GM12878 (cell line): ENCODE data around the gene ERC1. TPM values are rescaled to one million over a fixed set of nuclear protein-coding genes. Genes with fewer than 3 reads are reported as not detected.

Experiments
- ATAC-seq: fragments of 200-7000 bp; cut with Tn5 transposase; 3 replicates; pipeline ENCODE4 v1.9.1; 2020; ENCODE audit warnings: mild to moderate bottlenecking, moderate library complexity
- BruUV-seq: library from RNA; stranded (reverse); fragments of 400-500 nt; replicated peaks from 2 replicates; lab custom pipeline; 2021; lab: Mats Ljungman, UMichigan
- CTCF ChIA-PET: fragments of 300-600 bp; sonication (Branson Sonifier 250); formaldehyde crosslinking; extraction: SDS; loops from one replicate; lab custom pipeline; 2021; ENCODE audit warnings: inconsistent platforms; lab: Yijun Ruan, JAX
- POLR2A ChIA-PET: fragments of 350-600 bp; formaldehyde crosslinking; extraction: SDS; loops from one replicate; lab custom pipeline; 2021; ENCODE audit warnings: inconsistent platforms; lab: Charles Lee
- RAD21 ChIA-PET: fragments of 300-600 bp; sonication (Branson Sonifier 250); formaldehyde crosslinking; loops from one replicate; lab custom pipeline; 2023; ENCODE audit warnings: antibody characterized with exemption; ENCODE audit not compliant: unreplicated experiment; lab: Charles Lee
- SMC1A ChIA-PET: fragments of 300-600 bp; sonication (Branson Sonifier 250); formaldehyde crosslinking; loops from one replicate; lab custom pipeline; 2023; ENCODE audit not compliant: unreplicated experiment, uncharacterized antibody; lab: Charles Lee
- DNase-seq: peaks from one replicate; pipeline ENCODE4 v3.0.0-alpha.2; 2011; ENCODE audit warnings: low read depth, low spot score
- FAIRE-seq: peaks from 3 replicates; lab custom pipeline; 2011; peaks lifted over from hg19 to GRCh38; lab: Jason Lieb, UNC
- H2AFZ ChIP-seq: 2 replicates; pipeline ENCODE4 v1.6.0; 2011; ENCODE audit warnings: low read depth, low read length, control low read depth; ENCODE audit not compliant: control insufficient read depth
- H3K27ac ChIP-seq: 2 replicates; pipeline ENCODE4 v1.5.1; 2011; ENCODE audit warnings: control low read depth; ENCODE audit not compliant: control insufficient read depth, insufficient read depth
- H3K27me3 ChIP-seq, 2 experiments: replicated peaks in 1 of 2; 2 replicates each; pipeline versions ENCODE4 v1.6.0 to v1.6.1; 2011; ENCODE audit warnings: low read length in 1 of 2; ENCODE audit not compliant: control insufficient read depth in 2 of 2, insufficient read depth in 2 of 2
- H3K36me3 ChIP-seq, 2 experiments: 2 replicates each; pipeline ENCODE4 v1.5.1; 2011; ENCODE audit warnings: low read length in 1 of 2; ENCODE audit not compliant: control insufficient read depth in 2 of 2, insufficient read depth in 2 of 2
- H3K4me1 ChIP-seq: 2 replicates; pipeline ENCODE4 v1.6.1; 2011; ENCODE audit warnings: mild to moderate bottlenecking, low read length, moderate library complexity, mixed read lengths; ENCODE audit not compliant: control insufficient read depth, insufficient read depth
- H3K4me2 ChIP-seq: 2 replicates; pipeline ENCODE4 v1.6.0; 2011; ENCODE audit warnings: control low read depth; ENCODE audit not compliant: control insufficient read depth, insufficient read depth
- H3K4me3 ChIP-seq: fragments of 200-600 bp; sonication (generic); 2 replicates; pipeline ENCODE4 v1.5.1; 2016
- H3K79me2 ChIP-seq: 2 replicates; pipeline ENCODE4 v1.6.0; 2011; ENCODE audit warnings: low read length; ENCODE audit not compliant: control insufficient read depth, insufficient read depth
- H3K9ac ChIP-seq: 2 replicates; pipeline ENCODE4 v1.8.0; 2011; ENCODE audit warnings: low read length, control low read depth, mixed read lengths; ENCODE audit not compliant: control insufficient read depth, insufficient read depth
- H3K9me3 ChIP-seq: replicated peaks from 3 replicates; pipeline ENCODE4 v1.5.1; 2011; ENCODE audit warnings: mild to moderate bottlenecking, low read length; ENCODE audit not compliant: control insufficient read depth, insufficient read depth
- H4K20me1 ChIP-seq: 2 replicates; pipeline ENCODE4 v1.6.0; 2011; ENCODE audit not compliant: control insufficient read depth, insufficient read depth
- HDAC2 ChIP-seq: fragments of 200-600 bp; sonication (generic); IDR thresholded peaks from 2 replicates; pipeline ENCODE4 v1.6.1; 2017
- IRF3 ChIP-seq: fragments of 450-650 bp; IDR thresholded peaks from 2 replicates; pipeline ENCODE4 v1.6.1; 2014; ENCODE audit warnings: mild to moderate bottlenecking
- NFIC ChIP-seq: IDR thresholded peaks from 2 replicates; pipeline ENCODE4 v1.6.1; 2012; ENCODE audit warnings: low read depth, mild to moderate bottlenecking, inconsistent platforms, low read length, moderate library complexity
- NR2F1 ChIP-seq: fragments of 450-650 bp; conservative IDR thresholded peaks from 2 replicates; pipeline ENCODE4 v1.6.1; 2017; ENCODE audit warnings: mild to moderate bottlenecking
- RBBP5 ChIP-seq: fragments of 200-600 bp; sonication (generic); conservative IDR thresholded peaks from 2 replicates; pipeline ENCODE4 v1.6.1; 2016
- RELA ChIP-seq: fragments of 450-650 bp; IDR thresholded peaks from 2 replicates; pipeline ENCODE4 v1.8.0; 2014; ENCODE audit warnings: borderline replicate concordance; ENCODE audit not compliant: partially characterized antibody
- SMAD1 ChIP-seq: fragments of 450-650 bp; IDR thresholded peaks from 2 replicates; pipeline ENCODE4 v1.6.1; 2018; ENCODE audit warnings: mild to moderate bottlenecking, low read depth; ENCODE audit not compliant: partially characterized antibody
- SREBF2 ChIP-seq: IDR thresholded peaks from 2 replicates; pipeline ENCODE4 v1.6.1; 2012; ENCODE audit warnings: mild to moderate bottlenecking, low read length
- WGBS: methylation state at CpG from one replicate; pipeline ENCODE4 v1.1.6; 2016; ENCODE audit warnings: low lambda C conversion rate; ENCODE audit not compliant: insufficient replicate concordance, insufficient coverage; ENCODE audit errors: missing lambda C conversion rate; 5-methylcytosine and 5-hydroxymethylcytosine counted together
- in situ Hi-C: fragments of 300-500 bp; cut with MboI; formaldehyde crosslinking; loops from 9 replicates; pipeline ENCODE4 v1.14.3; 2018; ENCODE audit warnings: mixed read lengths
- intact Hi-C: fragments of 100-400 bp; cut with micrococcal nuclease; formaldehyde crosslinking; loops from one replicate; pipeline ENCODE4 v1.14.2; 2022; ENCODE audit not compliant: unreplicated experiment
- polyA plus RNA-seq, 11 experiments: library from polyadenylated mRNA; depleted of rRNA in 4 of 11; unstranded in 6 of 11; stranded (reverse) in 5 of 11; fragments of >200 nt; fragmentation: Nextera tagmentation in 4 of 11; fragmentation: Illumina TruSeq in 1 of 11; extraction: Ambion mirVana in 4 of 11; extraction: Trizol in 1 of 11; gene quantifications; 1 replicate in 1 of 11; 2 replicates in 10 of 11; pipeline versions ENCODE4 v1.2.1 to v1.2.3, GENCODE V29; 2011 to 2016; ENCODE audit warnings: inconsistent platforms in 2 of 11, missing spikeins in 2 of 11, low read depth in 1 of 11
- total RNA-seq, 4 experiments: library from RNA; depleted of rRNA in 3 of 4; stranded (reverse); fragments of >200 nt in 3 of 4; fragmentation: Illumina TruSeq in 1 of 4; extraction: Trizol in 1 of 4; gene quantifications; 2 replicates each; pipeline versions ENCODE4 v1.2.1 to v1.2.3, GENCODE V29; 2013 to 2021

Gene ERC1
- total and polyA plus RNA-seq, 10 of the 15 experiments (the other 5 are each of a cell fraction or from before 2014, with no cell fraction given), result 0.75 to 8.0 (median 5.0) TPM

- in situ Hi-C loops, result no loop called here
- BruUV-seq, result no TSS peak
- Histone ChIP-seq H3K27me3 (no peaks in the 10 kb centered on the region), H3K9me3 (no peaks in the 10 kb centered on the region), H4K20me1 (no peaks in the 10 kb centered on the region), H3K27ac (no peak overlapping the region), H3K4me1 (peaks cover 3% of the 10 kb centered on the region; the same call in 1 of the 2 replicates), H3K4me3 (no peak overlapping the region), H3K9ac (no peak overlapping the region), H3K4me2 (no peak overlapping the region), H2AFZ (no peak overlapping the region), H3K36me3 (no peaks in the 10 kb centered on the region), H3K79me2 (no peaks in the 10 kb centered on the region)
- ChIA-PET CTCF (interaction anchor here (0.9 to 1.4 kb wide), 2 partner anchors 88 to 212 kb away, joined by 3 to 4 read pairs; no protein-coding TSS in a partner anchor), RAD21 (no interaction called here), POLR2A (no interaction called here), SMC1A (interaction anchor here (1.8 to 2.0 kb wide), 2 partner anchors 11 to 212 kb away, joined by 3 to 5 read pairs; no protein-coding TSS in a partner anchor)
- intact Hi-C loops, result no loop called here
- no peak for FAIRE-seq
- 16% methylated on average over 2 of the region's 2 CpGs for WGBS
- no peak for TF ChIP-seq SMAD1
- TF ChIP-seq RBBP5, result no peak
- no peak for TF ChIP-seq NFIC
- TF ChIP-seq HDAC2, result no peak
- TF ChIP-seq SREBF2, result no peak
- no peak for TF ChIP-seq IRF3
- no peak for TF ChIP-seq RELA
- no peak for TF ChIP-seq NR2F1
- no peak for ATAC-seq
- no peak for DNase-seq
These were observed 338.9 kb downstream of the ERC1 start for GRCh38 chr12:1329784-1330476.
